ENCODE measurements around the gene MED9.

MED9 gene

DNA sequence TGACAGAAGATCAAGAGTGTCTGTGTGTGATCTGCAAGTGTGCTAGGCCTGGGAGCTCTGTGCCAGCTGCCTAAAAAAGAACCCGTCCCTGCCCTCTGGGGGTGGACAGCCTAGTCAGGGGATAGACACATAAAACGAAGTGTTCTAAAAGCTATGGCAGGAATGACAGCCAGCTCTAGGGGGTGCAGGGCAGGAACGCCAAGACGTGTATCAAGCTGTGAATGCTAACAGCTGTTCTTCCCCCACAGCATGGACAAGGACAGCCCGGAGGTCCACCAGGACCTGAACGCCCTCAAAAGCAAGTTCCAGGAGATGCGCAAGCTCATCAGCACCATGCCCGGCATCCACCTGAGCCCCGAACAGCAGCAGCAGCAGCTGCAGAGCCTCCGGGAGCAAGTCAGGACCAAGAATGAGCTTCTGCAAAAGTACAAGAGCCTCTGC, 14.3 kb downstream of the MED9 start:
- no peak for DNase-seq (ENCODE audit: low read depth in 3 of 3)

DNA sequence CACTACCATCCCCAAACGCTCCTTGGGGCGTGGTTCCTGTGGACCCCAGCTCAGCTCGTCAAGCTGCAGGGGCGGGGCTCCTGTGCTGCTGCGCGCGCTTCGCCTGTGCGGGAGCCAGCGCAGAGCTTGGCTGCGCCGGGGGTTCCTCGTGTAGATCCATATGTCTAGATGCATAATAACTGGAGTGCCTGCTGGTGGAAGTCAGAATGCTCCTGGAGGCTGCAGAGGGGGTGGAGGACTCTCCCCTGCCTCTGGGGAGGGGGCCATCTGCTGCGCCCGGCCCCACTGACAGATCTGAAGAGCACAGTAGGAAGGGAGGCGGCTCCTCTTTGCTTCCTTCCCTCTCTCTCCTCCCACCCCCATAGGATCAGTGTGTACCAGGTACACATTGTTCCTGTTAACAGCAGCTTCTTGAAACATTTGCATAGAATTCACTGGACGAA, 14.8 kb downstream of the MED9 start:
- DNase-seq (ENCODE audit: low read depth in 3 of 3) = no peak

DNA sequence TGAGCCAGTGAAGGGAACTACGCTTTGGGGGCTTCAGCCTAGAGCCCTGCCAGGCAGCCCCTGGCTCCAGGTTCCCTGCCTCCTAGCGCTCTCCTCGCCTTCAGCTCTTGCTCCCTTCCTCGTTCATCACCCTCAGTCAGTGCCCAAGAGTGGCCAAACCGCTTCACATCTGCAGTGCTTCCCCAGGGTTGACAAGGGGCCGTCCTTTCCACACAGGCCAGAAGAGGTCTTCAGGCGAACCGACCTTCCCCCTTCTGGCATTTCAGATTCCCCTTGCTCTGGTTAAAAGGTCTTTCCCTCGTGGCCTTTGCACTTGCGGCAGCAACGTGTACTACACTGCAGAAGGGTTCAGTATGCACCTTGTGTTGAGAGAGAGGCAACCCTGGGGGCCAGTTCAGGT, 15.3 kb downstream of the MED9 start:
- DNase-seq (ENCODE audit: low read depth in 3 of 3) = no peak

DNA sequence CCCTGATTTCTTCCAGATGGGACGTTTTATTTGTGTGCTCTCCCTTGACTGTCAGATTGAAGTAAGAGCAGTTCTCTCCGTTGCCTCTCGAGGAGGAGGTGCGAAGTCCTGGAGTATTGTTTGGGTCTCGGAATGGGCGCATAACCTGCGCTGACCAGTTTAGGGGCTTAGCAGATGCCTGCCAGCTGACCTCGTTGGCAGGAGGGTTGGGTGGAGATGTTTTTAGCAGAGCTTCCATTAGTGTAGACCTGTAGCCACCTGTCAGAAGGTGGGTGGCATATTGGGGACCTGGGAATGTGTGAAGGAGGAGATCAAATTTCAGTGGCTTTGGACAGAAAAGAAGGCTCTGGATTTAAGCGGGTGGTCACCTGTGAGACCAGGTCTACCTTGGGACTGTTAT, 15.8 kb downstream of the MED9 start:
- no peak for DNase-seq (ENCODE audit: low read depth in 3 of 3)

DNA sequence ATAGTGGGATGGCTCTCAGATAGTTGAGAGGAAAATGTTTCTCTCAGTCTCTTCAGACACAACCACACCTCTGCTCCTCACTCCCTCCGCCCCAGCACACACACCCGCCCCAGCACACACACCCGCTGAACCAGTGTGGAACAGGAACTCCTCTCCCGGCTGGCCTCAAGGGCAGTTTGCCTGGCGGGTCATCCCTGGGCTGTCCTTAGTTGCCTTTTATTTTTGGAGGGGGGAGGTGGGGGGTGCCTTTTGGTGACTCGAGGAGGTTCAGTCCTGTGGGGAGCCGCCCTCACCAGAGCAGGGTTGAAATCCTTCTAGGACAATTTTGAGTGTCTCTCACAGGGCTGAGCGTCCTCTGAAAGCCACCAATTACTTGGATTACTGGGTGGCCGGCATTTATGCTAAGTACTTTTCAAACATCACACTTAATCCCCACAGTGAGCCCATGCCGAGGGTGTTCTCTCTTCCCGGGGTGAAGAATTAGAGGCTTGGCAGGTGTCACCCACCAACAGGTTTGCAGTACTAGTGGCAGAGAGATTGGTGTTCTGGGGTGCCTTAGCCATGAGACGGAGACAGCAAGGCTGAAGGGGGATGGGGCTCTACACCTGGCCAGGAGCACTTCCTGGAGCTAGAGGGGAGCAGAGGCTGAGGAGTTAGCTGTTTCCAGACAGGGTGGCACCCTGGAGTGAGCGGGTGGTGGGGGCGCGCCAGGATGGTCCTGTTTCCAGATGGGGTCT, 16.6 kb downstream of the MED9 start:
- DNase-seq (ENCODE audit: low read depth in 3 of 3) = no peak

DNA sequence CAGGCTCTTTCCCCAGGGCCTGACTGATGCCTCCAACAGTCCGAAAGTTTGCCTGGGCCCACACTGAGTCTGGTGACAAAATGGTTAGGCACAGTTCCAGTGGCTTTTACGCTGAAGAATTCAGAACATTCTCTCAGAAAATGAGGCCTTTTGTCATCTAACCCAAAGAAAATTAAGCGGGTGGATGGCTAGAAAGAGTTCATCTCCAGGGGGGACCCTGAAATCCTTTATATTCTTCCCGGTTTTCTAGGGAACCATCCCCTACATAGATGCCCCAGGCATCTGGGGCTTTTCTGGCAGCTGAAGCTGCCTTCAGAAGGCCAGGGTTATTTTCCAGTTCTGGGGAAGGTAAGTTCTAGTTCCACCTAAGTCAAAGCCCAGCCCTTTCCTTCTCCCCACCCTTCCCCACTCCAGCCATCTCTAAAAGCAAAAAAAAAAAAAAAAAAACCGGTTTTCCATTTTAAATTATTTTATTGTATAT, 17.2 kb downstream of the MED9 start:
- no peak for DNase-seq (ENCODE audit: low read depth in 3 of 3)

DNA sequence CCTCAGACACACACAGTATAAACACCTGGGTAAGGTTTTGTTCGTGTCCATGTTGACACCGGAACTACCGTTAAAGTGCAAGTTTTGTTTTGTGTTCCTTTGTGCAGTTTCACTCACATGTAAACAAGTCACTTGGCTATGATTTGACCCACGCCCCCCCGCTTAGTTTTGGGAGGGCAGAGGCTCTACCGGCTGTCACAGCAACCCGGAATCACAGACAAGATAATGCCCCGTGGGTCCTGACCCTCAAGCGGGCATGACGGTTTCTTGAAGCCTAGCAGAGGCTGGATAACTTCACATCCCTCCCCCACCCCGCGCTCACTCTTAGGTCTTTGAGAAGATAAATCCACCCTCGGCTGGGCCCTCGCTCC, 17.7 kb downstream of the MED9 start:
- DNase-seq (ENCODE audit: low read depth in 3 of 3) = no peak

DNA sequence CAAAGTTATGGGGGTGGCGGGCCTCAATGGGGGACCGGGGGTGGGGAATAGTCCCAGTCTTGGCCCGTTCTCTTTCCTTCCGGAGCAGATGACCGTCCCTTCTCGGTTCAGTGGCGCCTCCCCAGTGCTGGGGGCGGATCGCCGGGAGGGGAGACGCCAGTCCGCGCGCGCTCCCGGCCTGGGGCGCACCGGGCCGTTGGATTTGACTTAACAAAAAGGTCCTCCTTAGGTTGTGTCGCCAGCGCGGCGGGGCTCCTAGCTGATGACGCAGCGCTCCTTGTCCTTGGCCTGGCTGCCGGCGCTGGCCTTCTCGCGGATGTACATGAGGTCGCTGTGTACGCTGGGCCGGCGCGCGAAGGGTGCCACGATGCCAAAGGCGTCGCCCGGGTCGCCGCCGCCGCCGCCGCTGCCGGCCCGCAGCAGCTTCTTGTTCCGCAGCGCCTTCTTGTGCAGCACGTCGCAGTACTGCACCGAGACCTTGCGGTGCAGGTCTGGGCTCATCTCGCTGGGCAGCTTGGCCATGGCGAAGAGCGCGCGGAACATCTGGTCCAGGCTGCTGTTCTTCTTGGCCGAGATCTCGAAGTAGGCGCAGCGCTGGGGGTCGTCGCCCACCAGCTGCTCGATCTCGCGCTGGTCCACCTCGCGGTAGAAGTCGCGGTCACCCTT, 18.2 kb downstream of the MED9 start:
- DNase-seq (ENCODE audit: low read depth in 3 of 3) = no peak

DNA sequence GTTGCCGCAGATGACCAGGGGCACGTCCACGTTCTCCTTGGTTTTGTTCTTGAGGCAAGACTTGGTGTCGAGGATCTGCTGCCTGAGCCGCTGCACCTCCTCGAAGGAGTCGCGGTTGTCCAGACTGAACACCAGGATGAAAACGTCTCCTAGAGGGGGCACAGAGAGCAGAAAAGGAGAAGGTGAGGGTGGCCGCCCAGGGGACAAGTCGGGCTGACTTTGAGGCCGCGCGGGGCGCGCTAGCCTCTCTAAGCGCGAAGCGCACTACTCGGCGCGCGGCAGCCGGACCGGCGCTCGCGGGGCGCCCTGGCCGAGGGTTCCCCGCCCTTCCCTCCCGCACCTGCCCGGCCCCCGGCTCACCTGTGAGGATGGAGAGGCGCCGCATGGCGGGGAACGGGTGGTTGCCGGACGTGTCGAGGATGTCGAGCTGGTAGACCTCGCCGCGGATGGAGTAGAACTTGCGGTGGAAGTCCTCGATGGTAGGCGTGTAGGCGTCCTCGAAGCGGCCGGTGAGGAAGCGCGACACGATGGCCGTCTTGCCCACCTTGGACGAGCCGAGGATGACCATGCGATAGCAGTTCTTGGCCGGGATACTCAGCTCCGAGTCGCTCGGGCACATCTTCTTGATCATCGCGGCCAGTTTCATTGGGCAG, 18.9 kb downstream of the MED9 start:
- no peak for DNase-seq (ENCODE audit: low read depth in 3 of 3)

DNA sequence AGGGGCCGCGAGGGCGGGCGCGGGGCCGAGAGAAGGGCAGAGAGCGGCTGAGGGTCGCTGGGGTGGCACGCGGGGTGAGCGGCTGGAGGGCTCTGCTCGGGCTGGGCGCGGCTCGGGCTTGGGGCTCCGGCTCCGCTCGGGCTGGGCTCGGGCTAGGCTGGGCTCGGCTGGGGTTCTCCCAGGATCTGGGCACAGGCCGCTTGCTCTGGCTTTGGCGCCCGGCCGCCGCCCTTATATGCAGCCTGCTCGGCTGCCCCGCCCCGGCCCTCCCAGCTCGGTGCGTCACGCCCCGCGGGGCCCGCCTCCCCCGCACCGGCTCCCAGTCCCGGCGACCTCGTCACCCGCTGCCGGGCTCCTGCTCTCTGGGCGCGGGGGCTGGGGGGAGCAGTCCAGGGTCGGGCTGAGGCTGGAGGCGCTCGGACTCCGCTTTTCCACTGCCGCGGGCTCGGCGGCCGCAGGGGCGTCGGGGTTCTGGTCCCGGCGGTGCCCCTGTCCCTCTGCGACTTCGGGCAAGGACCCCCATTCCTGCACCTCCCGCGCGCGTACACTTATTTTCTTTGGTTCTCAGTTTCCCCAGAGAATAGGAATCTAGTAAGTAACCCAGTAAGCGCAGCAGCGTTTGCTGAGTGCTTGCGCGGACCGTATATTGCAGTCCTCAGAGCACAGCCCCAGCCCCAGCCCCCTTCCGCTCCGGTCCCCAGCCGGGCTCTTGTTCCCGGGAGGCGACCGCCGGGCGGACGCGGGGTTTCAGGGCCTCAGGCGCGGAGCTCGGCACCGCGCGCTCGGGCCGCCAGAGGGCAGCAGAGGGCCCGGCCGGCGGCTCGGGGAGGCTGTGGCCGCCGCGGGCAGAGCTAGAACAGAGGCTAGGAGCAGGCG, 19.6 kb downstream of the MED9 start, which contains the start of gene RASD1:
TSS of gene RASD1 (minus strand) at position 207 of the 876 bp plus-strand sequence. CDS start 214 bp downstream, outside the sequence.
- peak; percentile 65 to 75 (median 66) for DNase-seq (ENCODE audit: low read depth in 3 of 3)

DNA sequence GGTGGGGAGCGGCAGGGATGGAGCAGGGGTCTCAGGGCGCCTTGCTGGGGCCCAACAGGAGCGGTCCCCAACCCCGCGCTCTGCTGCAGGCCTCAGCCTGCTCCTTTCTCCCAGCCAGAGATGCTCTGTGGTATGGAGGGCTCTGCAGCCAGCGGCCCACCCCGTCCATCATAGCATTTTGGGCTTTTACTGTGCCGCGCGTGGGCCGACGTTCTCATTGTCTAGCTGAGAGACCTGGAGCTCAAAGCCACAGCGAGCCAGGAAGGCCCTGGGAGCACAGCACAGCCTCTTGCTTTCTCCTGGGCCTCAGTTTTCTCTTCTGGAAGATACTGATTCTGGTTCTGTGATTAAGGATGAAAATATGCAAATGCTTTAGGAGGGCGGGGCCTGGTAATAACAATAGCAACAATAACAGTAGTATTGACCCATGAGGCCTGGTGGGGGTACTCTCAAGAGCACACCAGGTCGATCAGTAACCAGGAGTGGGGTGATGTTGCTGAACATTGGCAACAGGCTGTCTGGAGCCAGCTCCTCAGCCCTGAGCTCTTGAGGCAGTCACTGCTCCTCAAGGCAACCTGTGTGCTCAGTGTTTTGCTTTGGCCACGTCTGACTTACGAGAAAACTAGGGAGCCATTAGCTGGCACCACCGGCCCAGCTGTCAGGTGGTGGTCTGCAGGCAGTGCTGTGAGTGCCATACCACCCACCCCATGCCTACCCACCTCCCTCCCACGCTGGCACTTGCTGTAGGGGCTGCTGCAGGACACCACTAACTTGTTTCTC, 20.5 kb downstream of the MED9 start:
- DNase-seq (ENCODE audit: low read depth in 3 of 3) = no peak

DNA sequence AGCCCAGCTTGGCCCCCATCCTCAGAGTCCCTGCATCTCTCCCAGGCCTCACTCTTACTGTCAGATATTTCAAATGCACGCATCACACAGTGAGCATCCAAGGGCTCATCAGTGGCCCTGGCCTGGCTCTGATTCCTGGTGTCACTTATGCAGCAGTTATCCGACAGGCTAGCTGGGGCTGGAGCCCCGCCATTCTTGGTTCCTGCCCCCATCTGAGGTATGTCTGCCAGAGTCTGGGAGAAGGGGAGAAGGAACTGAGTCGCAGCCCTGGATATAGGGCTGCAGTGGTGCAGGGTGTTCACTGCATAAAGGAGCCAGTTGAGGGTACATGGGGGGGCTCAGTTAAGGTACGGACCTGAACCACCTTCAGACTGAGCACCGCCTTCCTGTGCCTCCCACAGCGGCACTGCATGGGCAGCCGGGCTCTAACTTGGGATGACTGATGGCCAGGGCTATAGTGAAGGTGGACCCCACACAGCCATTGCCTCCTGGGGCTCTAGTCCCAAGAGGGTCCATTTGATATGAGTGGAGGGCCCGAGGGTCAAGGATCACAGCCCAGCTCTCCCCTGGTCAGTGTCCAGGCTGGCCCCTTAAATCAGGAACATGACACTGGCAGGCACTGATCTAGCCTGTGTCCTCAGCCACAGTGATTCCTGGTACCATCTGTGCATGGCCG, 21.2 kb downstream of the MED9 start:
- no peak for DNase-seq (ENCODE audit: low read depth in 3 of 3)

DNA sequence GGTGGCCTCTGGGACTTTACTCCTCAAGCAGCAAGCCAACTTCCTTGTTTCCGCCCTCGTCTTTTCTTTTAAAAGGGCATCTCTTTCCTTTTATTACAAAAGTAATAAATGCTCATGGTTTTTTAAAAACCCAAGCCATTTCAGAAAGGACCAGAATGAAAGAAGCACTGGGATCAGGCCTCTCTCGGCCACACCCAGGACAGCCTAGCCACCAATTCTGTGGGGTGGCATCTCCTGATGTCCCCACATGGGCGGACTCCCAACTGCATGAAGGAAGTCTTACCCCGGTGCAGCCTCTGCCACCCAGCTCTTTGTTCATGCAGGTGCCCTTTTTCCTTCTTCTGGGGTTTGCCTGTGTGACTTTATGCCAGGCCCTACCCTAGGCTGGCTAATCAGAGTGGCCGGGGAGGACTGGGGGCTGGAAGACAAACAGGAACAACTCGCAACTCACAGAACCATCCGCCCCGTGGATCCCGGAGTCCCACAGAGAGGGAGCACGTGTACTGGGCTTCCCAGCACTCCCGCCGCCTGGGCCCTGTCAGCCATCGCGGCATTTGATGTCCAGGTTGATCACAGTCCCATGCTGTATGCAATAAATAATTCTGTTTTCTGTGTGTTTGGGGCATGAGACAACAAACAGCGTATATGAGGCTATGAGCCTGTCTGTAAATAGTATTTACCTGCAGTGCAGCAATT, 22.0 kb downstream of the MED9 start:
- DNase-seq (ENCODE audit: low read depth in 3 of 3) = no peak

DNA sequence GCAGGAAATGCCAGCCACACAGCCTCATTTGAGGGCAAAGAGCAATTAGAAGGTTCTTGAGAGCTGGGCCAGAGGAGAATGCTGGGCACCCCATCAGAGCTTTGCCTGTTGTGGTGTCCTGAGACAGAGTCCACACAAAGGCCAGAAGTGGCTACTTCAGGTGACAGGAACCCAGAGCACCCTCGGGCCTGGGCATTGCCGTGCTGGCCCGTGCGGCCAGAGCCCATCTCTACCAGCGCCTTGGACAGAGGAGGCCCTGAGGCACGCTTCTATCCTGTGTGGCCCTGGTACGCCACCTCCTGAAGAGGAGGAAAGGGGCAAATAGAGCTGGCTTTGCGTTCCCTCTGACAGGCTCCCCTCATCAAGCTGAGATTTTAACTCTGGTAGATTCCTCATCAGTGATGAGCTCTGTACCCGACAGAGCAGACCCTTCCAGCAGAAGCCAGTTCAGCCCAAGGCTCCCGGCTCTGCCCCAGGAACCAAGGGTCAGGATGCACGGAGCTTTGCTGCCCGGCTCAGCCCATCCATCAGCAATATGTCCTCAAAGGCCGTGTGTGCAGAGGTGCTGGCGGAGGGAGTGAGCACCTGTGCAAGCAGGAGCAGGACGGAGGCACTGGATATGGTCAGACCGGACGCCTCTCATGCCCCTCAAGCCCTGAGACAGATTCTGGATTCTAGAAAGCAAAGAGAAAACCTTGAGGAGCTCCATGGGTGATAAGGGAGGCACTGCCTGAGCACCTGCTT, 22.8 kb downstream of the MED9 start:
- DNase-seq (ENCODE audit: low read depth in 3 of 3) = no peak

DNA sequence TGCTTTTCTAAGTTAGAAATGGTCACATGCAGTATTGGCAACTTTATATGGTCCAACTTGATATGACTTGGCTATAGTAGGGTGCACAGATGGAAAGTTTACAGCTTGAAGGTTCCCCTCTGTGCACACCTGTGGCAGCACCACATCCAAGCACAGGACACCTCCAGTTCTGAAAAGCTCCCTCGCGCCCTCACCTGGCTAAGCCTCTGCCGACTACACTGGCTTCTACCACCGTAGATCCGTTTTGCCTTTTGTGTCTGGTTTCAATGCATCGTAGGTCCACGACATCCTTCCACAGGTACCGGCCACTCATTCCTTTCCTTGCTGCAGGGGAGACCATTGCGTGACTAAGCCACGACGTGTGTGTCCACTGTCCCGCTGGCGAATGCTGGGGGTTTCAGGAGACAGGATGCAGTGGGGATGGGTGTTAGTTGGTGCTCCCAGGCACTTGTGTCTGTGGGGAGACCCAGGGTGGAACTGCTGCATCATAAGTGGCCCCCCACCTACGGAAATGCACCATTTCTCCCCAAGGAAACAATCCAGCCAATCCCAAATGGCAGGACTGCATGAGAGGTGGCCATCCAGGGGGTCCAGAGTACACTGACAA, 24.3 kb downstream of the MED9 start:
- no peak for DNase-seq (ENCODE audit: low read depth in 3 of 3)

DNA sequence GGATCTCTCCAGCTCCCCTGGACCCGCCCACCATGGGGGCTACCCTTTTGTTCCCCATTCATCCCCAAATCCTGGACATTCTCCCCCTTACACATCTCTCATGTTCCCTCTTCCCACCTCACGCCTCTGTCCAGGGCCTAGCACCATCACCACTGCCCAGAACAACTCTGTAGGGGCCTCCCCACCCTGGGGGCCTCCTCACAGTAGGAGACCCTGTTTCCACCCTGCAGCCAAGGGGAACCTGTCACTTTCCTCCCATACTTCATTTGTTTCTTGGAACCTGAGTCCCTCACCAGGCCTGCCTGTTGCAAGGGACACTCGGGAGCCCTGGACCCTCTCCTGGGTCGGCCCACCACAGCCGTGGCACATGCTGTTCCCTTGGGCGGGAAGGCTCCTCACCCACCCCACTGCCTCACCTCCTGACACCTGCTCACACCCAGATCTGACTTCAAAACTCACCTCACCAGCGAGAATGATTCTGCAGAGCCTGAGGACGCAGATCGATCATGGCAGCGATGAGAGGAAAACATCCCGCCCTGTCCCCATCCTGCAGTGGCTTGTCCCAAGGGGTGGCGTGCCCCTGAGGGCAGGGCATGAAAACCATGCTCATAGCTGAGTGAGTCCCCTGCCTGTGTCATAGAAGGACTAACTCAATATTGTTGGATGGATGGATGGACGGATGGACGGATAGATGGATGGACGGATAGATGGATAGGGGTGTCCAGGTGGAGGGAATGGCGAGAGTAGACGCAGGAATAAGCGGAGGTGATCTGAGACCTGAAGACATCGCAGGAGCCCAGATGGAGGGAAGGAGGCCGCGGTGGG, 26.2 kb downstream of the MED9 start:
- DNase-seq (ENCODE audit: low read depth in 3 of 3) = no peak

DNA sequence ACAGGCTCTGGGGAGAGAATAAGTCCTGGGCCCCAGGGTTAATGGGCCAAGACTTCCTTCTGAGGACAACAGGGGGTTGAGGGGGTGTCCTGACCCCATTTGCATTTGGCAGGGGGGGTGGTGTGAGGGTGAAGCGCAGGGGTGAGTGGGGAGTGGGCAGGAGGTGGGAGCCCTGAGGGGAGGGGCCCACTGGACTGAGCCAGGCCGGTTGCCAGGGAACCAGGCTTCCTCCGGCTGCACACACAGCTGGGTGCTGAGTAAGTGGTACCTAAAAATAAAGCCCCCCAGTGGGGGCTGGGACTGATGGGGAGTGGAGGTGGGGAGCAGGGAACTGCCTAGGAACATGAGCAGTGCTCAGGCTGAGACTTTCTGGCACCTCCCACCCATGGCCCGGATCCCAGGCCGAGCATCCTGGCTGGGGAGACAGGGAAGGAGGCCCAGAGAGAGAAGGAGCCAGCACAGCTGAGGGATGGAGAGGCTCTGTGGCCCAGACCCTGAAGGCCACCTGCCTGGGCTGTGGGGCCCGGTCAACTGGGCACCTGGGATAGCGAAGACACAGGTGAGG, 26.8 kb downstream of the MED9 start:
- no peak for DNase-seq (ENCODE audit: low read depth in 3 of 3)
